SIG-M5 treated with dmso at 0.1 percent for 504 hours (cell line): Measurements from ENCODE around the gene RRP7A.
"Not testable (repeated sequence)": the region's sequence is repeated elsewhere in the genome, so short reads cannot be mapped to it uniquely, and the experiment has no call there.

ENCODE experiments used
- DNase-seq: peaks from one replicate; lab custom pipeline; 2025; ENCODE audit not compliant: unreplicated experiment; lab: John Stamatoyannopoulos, UW

The RRP7A gene, protein sequence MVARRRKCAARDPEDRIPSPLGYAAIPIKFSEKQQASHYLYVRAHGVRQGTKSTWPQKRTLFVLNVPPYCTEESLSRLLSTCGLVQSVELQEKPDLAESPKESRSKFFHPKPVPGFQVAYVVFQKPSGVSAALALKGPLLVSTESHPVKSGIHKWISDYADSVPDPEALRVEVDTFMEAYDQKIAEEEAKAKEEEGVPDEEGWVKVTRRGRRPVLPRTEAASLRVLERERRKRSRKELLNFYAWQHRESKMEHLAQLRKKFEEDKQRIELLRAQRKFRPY

DNA sequence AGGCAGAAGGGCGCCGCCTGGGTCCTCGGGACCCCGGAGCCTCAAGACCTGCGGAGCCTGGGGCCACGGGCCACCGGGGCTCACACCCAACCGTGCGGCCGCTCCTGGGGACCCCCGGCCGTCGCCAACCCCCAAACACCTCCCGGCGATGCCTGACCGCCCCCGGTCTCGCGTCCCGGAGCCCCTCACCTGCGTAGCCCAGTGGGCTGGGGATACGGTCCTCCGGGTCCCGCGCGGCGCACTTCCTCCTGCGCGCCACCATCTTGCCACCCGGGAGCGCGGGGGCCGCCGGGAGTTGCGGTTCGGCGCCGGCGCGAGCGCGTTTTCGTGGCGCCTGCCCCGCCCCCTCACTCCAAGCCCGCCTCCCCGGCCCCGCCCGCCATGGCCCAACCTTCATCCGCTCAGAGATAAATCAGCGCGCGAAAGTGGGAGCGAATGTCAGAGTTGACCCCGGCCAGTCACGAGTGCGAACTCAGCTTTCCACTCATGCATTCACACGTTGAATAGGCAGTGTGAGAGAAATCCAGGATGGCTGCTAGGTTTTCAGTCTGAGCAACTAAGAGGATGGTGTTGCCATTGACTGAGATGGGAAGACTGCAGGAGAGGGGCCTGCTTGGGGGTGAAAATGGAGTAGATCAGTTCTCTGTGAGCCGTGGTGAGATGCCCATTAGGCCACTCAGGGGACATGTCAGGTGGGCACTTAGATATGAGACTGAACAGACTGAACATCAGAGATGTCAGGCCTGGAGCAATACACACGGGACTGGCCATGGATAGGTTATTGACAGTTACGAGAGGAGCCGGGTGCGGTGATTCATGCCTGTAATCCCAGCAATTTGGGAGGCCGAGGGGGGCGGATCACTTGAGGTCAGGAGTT is at the start of gene RRP7A:
Gene RRP7A, minus strand, starts transcription at position 272 of the 877 bp plus-strand sequence. Its CDS starts 10 bp downstream, at position 262.
- peak; percentile 54 for DNase-seq

DNA sequence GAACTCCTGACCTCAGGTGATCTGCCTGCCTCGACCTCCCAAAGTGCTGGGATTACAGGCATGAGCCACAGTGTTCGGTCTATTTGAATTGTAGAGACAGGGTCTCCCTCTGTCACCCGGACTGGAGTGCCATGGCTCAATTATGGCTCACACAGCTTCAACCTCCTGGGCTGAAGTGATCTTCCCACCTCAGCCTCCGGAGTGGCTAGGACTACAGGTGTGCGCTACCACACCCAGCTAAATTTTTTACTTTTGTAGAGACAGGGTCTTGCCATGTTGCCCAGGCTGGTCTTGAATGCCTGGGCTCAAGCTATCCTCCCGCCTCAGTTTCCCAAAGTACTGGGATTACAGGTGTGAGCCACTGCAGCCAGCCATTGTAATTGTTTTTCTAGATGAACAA is 48.4 kb upstream of the RRP7A start:
- not testable (repeated sequence) for DNase-seq

DNA sequence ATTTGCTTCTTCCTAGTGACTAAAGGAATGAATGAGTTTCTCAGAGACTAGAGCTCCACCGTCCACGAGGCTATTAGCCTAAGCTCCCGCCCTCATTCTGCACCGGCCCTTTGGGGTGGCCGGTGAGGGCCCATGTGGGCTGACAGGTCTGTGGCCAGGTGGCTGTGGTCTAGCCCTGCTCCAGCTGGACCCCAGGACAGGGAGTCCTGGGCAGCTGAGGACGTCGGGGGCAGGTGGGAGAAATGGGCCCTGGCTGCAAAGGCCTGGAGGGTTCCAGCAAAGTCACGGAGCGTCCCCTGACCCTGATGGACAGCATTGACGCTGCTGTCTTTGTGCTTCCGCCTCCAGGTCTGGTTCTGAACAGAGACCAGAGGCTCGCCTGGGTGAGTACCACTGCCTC is 46.4 kb upstream of the RRP7A start:
- no peak for DNase-seq

DNA sequence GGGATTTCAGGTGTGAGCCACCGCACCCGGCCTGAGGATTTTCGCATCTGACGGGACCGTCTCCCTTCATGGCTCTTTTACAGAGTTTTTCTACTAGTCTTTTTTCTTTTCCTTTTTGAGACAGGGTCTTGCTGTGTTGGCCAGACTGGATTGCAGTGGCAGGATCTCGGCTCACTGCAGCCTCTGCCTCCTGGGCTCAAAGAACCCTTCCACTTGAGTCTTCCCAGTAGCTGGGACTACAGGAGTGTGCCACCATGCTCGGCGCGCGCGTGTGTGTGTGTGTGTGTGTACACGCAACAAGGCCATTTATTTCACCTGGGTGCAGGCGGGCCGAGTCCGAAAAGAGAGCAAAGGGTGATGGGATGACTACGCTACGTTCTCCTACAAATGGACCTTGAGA is 45.1 kb upstream of the RRP7A start:
- DNase-seq, result no peak

DNA sequence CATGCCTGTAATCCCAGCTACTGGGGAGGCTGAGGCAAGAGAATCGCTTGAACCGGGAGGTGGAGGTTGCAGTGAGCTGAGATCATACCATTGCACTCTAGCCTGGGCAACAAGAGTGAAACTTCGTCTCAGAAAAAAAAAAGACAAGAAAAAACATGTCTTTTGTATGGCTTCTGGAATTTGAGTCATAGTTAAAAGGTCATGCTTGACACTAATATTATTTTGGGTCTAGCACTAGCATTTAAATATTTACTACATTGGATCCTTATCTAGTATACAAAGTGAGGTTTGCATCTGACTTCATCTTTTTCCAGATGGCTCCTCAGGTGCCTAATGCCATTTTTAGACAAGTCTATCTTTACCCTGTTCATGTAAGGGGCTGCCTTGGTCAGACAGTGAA is 44.3 kb upstream of the RRP7A start:
- not testable (repeated sequence) for DNase-seq

DNA sequence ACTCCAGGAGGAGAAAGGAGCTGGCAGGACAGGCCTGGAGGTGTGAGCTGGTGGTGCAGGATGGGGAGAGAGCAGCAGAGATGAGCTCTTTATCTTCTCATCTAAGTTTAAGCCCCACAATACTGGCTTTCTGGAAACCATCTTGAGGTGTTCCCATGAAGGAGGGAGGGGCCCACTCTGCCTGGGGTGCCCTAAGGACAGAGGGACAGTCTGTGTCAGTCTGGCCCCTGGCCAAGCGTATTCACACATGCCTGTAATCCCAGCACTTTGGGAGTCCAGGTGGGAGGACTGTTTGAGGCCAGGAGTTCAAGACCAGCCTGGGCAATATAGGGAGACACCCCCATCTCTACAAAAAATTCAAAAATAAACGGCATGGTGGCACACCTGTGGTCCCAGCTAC is 43.1 kb upstream of the RRP7A start:
- DNase-seq, result no peak

DNA sequence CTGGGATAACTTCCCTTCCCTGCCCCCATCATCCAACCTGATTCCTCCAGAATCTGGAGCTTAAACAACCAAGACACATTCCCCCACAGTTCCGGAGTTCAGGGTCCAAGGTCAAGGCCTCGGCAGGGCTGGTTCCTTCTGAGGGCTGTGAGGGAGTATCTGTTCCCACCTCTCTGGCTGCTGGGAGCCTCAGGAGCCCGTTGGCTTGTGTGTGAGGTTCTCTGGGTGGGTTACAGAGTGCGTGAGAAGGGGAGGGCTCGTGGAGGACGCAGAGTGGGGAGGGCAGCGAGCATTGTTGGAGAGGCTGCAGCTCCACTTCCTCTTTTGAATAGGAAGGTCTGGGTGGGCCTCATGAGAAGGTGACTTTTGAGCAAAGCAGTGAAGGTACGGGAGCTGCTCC is 42.7 kb upstream of the RRP7A start:
- peak; percentile 71 for DNase-seq

DNA sequence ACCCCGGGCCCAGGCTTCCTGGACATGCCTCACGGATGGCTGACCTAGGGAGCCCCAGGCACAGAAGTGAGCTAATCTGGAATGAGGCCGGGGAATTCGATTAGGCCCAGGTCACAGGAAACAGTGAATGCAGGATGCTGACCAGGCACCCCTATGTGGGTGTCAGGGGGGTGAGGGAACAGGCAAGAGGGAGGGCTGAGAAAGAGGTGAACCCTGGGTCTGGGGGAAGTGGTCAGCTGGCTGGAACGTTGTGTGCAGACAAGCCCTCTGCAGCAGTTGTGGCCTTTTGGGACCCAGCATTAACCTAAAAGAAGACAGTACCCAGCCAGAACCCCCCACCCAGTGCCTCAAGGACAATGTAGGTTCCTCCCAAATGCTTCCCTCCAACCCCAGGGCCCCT is 42.3 kb upstream of the RRP7A start:
- no peak for DNase-seq

DNA sequence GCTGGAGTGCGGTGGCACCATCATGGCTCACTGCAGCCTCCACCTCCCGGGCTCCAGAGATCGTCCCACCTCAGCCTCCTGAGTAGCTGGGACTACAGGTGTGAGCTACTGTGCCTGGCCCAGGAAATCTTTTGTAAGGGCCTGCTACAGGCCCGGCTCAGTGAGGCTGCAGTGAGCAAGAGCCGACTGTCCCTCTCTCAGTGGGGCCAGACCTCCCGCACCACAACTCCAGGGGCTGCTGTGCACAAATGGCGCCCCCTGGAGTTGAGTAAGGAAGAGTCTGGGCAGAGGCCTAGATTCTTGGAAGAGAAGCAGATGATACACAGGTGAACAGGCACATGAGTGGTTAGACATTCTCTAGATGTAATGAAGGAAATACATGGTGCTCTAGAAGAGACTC is 41.2 kb upstream of the RRP7A start:
- no peak for DNase-seq

DNA sequence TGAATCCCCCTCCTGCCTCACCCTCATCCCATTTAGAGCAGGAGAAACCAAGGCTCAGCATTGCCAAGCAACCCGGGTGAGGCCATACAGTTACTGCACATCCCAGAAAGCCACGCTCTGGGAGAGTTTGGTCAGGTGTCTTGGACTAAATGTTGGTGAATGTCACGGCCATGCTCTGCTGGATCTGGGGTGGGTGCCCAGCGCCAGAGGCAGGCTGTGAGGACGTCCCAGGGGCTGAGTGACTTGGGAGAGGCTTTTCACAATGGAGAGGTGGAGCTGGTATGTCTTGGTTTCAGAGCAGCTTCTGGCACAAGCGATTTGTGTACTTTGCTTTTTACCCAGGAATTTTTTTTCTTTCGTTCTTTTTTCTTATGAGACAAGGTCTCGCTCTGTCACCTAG is 40.8 kb upstream of the RRP7A start:
- no peak for DNase-seq

DNA sequence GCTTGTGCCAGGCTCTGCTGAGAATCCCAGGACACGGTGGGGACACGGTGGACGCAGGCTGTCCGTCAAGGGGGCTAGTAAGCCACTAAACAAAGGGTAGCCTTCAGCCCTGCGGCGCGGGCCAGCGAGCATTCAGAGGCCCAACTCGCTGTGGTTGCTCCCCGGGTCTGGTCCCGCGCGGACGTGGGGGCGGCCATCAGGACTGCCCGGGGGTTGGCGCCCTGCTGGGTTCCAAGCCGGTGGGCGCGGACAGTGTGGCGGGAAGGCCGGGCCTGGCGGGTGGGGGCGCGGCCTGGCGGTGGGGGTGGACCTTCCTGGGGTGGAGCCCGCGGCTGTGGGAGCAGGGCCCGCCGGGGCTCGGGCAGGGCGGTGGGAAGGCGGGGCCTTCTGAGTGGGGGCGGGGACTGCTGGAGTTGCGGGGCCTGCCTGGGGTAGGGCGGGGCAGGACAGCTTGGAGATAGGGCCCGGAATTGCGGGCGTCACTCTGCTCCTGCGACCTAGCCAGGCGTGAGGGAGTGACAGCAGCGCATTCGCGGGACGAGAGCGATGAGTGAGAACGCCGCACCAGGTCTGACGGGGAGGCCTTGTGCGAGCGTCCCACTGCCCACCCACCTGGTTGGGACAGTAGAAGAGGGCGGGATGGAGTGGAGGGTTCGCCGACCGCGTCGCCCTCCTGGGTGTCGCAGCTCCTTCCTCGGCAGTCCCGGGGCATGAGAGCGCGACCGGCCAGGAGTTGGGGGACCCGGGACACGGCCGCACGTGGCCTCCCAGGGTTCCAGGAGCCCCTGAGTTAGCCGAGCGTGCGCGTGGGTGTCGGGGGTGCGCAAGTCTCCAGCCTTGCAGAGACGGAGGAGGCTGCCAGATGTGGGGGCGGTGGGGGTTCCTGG is 34.1 kb upstream of the RRP7A start, which contains the start of gene SERHL2:
Gene SERHL2, plus strand, starts transcription at position 482 of the 887 bp plus-strand sequence. Its CDS starts 65 bp downstream, at position 547.
- peak; percentile 36 for DNase-seq

DNA sequence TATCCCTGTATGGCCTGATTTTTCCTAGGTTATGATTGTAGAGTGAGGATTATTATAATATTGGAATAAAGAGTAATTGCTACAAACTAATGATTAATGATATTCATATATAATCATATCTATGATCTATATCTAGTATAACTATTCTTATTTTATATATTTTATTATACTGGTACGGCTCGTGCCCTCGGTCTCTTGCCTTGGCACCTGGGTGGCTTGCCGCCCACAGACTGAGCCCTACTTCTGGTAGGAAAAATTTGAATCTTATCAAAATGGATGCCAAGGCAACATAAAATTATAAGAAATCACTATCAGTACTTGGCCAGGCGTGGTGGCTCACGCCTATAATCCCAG is 32.7 kb upstream of the RRP7A start:
- not testable (repeated sequence) for DNase-seq

DNA sequence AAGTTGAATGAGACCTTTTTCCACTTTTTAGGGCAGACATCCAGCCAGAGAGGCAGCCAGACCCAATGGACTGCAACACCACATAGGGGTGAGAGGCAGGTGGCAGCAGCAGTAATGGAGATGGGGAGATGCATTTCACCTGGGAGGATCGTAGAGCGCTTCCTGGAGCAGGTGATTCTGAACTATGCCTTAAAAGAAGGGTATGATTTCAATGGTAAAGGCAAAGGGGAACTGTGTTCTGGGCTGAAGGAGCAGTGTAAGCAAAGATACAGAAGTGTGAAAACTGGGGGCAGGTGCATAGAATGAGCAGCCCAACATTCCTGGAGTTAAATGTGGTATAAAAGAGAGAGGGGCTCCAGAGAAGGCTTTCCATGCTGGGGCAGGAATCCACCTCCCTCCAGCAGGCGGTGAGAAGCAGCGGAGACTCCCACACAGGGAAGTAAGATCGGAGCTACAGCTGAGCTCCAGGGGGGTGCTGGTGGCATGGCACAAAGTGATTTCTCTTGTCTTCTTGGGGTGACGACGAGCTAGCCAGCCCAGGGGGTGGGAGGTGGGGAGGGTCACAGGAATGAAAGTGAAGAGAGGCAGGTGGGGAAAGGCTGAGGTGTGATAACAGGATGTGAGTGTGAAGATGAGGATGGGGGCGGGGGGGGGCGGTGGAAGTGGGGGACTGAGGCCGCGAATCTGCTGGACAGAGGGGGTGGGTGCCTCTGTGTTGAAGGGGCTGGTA is 29.9 kb upstream of the RRP7A start:
- no peak for DNase-seq

DNA sequence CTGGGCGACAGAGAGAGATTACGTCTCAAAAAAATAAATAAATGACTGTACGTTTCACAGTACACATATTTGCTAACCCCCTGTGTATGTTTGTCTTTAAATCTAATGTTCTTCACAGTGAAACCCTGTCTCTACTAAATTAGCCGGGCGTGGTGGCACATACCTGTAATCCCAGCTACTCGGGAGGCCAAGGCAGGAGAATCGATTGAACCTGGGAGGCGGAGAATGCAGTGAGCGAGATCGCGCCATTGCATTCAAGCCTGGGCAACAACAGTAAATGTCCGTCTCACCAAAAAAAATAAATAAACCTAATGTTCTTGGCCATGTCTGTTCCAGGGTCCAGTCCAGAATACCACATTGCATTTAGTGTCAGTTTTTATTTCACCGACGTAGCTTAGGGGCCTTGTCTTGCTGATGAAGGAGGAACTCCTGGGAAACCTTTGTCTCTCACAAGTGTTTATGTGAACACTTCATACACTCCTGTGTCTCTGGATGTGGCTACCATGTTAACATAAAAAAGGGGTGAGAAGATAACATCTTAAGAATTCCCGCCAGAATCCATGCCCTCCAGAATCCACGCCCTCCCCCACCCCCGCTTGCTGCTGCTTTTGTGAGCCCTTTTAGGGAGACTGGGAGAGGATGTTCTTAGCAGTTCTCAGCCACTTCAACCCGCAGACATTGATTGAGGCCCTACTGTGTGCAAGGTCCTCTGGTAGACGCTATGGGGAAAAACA is 29.2 kb upstream of the RRP7A start:
- no peak for DNase-seq

DNA sequence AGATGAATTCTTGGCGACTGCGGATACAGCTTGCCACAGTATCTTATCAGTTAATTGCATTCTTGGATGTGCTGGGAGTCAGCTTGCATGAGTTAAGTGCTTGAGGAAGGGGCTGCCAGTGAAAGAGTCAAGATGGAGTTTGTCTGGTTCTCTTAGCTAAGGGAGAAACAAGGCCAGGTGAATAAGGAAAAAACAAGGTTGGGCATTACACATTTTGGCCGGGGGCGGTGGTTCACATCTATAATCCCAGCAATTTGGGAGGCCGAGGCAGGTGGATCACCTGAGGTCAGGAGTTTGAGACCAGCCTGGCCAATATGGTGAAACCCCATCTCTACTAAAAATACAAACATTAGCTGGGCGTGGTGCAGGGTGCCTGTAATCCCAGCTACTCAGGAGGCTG is 28.5 kb upstream of the RRP7A start:
- DNase-seq, result not testable (repeated sequence)

DNA sequence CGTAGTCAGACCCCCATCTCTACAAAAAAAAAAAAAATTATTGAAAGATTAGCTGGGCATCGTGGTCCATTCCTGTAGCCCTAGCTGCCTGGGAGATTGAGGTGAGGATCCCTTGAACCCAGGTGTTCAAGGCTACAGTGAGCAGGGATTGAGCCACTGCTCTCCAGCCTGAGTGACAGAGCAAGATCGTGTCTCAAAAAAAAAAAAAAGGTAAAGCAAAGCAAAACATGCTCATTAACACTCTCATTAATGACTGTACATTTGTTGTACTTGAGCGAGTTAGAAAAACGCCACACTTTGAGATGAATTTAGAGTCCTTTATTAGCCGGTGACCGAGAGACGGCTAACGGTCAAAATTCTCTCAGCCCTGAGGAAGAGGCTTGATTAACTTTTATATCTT is 28.0 kb upstream of the RRP7A start:
- DNase-seq, result no peak

DNA sequence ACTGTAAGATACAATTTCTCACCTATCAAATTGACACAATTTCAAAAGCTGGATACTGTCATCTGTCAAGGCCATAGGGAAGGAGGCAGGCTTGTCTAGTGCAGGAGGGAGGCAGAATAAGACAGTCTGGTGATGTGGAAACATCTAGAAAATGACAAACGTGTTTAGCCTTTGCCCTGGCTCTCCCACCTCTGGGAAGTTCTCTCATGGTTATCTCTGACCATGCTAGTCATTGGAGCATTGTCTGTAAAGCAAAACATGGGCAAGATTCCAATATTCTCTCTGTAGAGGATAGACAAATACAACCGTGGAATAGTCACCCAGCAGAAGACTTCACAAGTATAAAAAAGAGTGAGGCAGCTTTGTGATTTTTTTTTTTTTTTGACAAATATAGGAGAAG is 25.1 kb upstream of the RRP7A start:
- DNase-seq, result no peak

DNA sequence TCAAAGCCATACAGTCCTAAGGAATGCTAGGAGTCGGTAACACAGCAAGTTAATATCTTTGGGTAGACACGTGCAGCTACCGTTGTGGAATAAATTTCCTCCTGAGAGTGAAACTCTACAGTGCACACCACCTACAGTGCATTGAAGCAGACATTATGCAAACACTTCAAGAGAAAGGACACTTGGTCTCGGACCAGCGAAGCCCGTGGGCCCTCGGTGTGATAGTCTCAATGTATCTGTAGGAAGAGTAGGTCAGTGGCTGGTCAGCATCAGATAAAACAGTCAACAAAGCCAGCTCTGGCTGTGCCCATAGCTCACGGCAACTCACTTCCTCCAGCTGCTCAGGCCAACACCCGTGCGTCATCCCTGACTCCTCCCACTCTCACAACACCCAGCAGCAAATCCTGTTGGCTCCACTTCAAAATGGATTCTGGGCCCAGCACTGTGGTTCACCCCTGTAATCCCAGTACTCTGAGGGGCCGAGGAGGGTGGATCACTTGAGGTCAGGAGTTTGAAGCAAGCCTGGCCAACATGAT is 19.7 kb upstream of the RRP7A start:
- not testable (repeated sequence) for DNase-seq

DNA sequence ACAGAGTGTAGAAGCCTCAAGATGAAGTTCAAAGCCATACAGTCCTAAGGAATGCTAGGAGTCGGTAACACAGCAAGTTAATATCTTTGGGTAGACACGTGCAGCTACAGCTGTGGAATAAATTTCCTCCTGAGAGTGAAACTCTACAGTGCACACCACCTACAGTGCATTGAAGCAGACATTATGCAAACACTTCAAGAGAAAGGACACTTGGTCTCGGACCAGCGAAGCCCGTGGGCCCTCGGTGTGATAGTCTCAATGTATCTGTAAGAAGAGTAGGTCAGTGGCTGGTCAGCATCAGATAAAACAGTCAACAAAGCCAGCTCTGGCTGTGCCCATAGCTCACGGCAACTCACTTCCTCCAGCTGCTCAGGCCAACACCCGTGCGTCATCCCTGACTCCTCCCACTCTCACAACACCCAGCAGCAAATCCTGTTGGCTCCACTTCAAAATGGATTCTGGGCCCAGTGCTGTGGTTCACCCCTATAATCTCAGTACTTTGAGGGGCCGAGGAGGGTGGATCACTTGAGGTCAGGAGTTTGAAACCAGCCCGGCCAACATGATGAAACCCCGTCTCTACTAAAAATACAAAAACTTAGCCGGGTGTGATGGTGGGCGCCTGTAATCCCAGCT is 17.7 kb upstream of the RRP7A start:
- DNase-seq, result not testable (repeated sequence)
